GF-D8 (cell line): Measurements from ENCODE around the gene PPFIA4.
"Not testable (repeated sequence)": the region's sequence is repeated elsewhere in the genome, so short reads cannot be mapped to it uniquely, and the experiment has no call there.

Source experiments
- DNase-seq: peaks from one replicate; lab custom pipeline; 2025; lab: John Stamatoyannopoulos, UW

The PPFIA4 gene

DNA sequence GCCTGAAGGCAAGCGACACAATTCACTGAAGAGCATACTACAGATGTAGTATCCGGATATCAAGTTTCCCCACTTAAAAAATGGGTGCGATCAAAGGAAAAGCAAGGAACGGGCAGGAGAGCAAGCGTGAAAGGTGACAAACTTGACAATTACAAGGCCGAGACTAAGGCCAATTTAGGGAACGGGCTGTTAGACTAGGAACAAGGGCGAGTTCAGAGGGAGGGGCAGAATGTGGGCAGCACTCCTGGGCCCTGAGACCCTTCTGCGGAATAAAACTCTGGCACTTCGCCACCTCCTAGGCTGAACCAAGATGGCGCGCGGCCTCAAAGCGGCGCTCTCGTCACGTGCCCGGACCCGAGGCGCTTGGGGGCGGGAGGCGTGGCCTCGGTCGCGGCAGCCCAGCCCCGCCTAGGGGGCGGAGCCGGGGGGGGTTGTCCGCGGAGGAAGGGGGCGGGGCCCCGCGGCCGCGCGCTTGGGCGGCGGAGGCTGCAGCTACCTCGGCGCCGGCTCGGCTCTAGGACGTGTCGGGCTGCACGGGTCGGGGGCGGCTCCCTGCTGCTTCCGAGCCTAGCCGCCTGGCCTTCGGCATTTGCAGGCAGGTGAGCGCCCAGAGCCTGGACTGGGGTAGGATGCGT lies at the start of gene PPFIA4:
PPFIA4 (plus strand) TSS at position 461 of the 635 bp plus-strand sequence. CDS start 12,518 bp downstream, outside the sequence.
- DNase-seq = no peak

DNA sequence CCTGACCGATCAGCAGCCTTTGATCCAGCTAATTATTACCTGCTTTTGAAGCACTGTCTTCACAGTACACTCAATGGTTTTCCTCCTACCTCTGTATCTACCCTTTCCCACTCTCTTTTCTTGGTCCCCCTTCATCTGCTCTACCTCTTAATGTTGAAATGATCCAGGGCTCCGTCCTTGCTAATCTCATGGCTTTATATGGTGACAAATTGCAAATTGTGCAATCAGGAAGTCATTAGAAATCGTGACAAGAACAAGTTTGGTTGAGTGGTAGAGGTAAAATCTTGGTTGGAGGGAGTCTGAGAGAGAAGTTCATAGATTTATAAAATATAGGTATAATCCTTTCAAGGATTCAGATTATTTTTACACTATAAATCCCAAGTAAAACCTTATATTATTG lies 49.7 kb upstream of the PPFIA4 start:
- DNase-seq = no peak

DNA sequence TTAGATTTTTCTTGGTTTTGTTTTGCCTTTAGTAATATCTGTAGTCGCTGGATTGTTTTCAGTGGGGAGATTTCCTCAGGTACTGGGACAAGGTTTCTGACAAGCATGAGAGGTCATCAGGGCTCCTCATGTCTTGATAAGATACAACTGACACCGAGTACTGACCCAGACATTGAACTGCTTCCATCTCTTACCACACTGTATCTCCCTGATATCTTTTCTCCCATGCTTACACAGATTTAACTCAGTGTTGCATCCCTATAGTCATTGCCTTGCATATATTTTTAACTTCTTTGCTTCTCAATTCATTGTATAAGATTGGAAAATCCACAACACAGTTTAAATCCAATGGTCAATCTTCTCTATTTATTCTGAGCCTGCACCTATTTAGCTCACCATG lies 46.8 kb upstream of the PPFIA4 start:
- no peak for DNase-seq

DNA sequence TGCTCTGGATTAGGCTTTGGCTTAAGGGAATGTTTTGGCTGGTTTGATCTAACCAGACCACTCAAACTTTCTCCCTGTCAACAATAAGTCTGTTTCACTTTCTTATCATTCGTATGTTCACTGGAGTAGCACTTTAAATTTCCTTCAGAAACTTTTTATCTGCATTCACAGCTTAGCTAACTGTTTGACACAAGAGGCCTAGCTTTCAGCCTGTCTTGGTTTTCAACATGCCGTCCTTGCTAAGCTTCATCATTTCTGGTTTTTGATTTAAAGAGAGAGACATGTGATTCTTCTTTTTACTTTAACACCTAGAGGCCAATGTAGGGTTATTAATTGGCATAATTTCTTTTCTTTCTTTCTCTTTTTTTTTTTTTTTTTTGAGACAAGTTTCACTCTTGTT lies 44.4 kb upstream of the PPFIA4 start:
- no peak for DNase-seq

DNA sequence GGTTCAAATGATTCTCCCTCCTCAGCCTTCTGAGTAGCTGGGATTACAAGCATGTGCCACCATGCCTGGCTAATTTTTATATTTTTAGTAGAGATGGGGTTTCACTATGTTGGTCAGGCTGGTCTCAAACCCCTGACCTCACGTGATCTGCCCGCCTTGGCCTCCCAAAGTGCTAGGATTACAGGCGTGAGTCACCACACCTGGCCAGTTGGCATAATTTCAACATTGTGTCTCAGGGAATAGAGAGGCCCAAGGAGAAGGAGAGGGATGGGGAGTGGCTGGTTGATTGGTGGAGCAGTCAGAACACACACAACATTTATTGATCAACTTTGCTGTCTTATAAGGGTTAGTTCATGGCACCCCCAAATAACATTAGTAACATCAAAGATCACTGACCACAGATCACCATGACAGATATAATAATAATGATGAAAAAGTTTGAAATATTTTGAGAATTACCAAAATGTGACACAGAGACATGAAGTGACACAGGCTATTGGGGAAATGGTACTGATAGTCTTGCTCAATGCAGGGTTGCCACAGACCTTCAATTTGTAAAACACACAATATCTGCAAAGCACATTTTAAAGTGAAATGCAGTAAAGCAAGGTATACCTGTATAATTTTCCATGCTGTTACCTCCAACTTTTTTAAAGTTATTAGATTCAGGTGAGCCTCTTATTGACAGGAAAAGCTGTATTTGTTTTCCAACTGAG lies 43.4 kb upstream of the PPFIA4 start:
- DNase-seq = no peak

DNA sequence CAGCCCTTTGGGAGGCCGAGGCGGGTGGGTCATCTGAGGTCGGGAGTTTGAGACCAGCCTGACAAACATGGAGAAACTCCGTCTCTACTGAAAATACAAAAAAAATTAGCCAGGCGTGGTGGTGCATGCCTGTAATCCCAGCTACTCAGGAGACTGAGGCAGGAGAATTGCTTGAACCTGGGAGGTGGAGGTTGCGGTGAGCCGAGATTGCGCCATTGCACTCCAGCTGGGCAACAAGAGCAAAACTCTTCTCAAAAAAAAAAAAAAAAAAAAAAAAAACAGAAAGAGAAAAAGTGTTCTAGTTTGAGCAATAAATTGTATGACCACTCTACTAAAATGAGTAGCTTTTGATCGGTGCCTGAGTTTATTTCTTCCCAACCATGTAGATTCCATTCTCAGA lies 40.2 kb upstream of the PPFIA4 start:
- DNase-seq = not testable (repeated sequence)

DNA sequence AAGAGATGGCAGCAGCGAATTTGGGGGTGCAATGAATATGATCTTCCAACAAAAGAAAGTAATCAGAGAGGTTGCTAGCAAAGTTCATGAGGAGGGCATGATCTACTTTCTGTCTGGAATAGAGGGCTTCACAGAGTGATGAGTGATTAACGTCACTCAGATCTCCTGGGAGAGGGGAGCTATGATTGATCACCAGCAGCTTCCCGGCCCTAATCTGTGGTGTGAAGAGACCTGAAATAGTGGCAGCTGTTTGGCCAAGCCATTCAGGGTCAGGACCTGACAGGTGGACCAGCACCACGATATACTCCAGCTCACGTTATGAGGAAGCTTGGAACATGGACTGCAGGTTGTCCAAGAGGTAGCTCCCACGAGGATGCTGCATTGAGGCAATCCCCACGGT lies 39.0 kb upstream of the PPFIA4 start:
- DNase-seq = no peak

DNA sequence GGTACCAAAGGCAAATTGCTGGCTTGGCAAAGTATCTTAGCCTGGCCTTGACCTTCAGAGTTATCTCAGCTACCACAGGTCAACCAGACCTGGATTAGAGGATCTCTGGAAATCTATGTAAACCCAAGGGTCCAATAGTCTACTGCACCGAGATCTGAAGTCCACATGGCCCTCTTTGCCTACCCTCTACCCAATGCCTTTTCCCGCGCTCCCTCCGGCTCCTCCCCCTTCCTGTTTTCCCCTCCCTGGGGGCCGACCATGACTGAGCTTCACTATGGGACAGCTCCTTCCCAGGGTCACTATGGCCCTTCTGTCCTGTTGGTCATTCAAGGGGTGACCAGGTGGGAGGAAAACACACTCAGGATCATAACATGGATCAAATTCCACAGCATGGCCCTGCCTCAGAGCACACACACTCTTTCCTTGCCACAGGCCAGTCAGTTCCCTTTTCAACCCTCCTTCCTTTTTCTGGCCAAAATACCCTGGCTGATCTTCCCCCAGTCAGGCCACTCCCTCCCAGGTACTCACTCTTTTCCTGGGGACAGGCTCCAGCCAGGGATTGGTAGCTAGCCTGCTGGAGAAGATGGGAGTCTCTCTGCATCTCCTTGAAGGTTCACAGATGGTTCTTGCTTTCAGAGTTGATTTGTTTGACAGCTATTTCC lies 38.2 kb upstream of the PPFIA4 start:
- no peak for DNase-seq

DNA sequence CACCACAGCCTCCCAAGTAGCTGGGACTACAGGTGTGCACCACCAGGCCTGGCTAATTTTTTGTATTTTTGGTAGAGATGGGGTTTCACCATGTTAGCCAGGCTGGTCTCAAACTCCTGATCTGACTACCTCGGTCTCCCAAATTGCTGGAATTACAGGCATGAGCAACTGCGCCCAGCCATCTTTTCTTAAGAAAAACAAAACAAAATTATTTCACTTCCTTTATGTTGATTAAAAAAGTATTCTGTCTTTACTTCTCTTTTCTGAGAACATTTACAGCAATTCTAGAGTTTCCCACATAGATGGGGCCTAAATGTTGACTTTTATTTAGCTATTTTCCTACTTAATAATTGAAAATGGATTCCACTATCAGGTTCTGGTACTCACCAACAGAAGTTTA lies 36.4 kb upstream of the PPFIA4 start:
- no peak for DNase-seq

DNA sequence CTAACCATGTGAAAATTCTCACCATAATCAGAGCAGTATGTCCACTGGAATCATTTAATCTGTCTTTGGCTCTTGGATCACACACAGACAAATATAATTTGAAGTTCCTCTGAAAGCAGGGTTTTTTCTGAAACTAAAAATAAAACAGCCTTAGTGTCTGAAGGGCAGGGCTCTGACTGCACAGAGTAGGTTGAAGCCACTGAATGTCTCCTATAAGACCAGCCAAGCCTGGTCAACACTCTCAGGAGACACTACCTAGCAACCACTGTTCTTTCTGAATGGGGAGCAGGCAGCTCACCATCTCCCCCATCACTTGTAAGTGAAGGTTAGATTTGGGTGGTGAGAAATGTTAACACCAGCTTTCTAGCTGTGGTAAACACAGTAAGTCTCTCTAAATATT lies 35.2 kb upstream of the PPFIA4 start:
- DNase-seq = no peak

DNA sequence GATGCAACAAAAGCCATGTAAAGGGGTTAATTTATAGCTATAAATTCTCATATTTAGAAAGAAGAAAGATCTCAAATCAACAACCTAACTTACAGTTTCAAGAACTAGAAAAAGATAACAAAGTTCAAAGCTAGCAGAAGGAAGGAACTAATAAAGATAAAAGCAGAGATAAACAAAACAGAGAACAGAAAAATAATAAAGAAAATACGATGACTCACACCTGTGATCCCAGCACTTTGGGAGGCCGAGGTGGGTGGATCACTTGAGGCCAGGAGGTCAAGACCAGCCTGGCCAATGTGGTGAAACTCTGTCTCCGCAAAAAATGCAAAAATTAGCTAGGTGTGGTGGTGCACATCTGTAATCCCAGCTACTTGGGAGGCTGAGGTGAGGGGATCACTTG lies 31.5 kb upstream of the PPFIA4 start:
- DNase-seq = no peak

DNA sequence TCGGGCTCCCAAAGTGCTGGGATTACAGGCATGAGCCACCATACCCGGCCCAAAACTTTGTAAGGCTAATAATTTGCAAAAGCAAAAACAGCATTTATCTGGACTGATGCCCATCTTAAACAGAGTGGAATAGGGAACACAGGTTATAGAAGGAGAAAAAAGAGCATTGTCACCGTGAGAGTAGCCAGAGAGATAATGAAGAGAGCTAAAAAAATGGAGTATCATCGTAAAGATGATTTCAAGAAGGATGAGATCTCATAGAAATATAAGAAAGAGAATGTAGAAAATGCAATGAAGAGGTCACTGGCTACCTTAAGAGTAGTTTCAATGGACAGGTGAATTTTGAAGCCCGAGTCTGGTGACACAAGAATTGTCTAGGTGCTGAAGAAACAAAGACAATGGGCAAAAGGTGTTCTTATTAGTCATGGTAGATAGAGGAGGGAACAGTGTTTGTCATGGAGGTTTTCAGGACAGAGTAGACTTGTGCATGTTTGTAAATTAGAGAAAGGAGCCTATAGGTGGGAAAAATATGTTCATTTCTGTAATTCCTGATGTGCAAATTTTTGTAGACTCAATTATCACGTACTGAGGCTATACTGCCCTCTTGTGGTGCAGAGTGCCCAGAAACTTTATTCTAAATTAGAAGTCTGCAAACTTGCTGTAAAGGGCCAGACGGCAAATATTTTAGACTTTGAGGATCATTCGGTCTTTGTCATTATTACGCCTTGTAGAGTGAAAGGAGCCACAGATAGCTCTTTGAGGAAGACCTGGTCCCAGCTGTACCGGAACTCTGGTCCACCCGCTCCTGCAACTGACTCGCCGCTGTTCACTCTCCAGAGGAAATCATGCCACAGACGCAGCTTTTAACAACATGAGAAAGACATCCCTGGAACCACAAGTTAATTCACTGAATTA lies 27.2 kb upstream of the PPFIA4 start:
- no peak for DNase-seq

DNA sequence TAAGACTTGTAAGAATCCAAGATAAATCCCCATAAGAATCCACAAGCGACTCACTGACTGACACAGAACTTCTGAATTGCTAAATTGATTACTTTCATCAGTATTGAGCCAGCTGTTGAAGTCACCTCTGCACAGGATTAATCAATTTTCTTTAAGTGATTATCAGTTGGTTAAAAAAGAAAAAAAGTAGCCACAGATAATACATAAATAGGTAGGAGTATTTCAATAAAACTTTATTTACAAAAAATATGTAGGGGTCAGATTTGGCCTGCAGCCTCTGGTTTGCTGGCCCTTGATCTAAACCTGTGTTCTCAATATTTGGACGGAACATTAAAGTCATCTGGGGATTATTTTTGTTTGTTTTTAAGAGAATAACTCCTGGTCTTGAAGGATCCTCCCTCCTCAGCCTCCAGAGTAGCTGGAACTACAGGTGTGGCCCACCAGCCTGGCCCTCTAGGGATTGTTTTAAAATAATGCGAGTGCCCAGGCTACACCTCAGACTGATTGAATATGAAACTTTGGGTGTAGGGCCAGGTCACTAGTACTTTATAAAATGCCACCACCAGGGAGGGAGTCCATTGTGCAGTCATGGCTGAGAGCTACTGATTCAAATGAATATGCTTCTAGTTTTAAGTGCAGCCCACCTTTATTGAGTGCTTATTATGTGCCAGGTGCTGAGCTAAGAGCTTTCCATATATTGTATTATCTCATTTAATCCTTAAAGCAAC lies 25.9 kb upstream of the PPFIA4 start:
- no peak for DNase-seq

DNA sequence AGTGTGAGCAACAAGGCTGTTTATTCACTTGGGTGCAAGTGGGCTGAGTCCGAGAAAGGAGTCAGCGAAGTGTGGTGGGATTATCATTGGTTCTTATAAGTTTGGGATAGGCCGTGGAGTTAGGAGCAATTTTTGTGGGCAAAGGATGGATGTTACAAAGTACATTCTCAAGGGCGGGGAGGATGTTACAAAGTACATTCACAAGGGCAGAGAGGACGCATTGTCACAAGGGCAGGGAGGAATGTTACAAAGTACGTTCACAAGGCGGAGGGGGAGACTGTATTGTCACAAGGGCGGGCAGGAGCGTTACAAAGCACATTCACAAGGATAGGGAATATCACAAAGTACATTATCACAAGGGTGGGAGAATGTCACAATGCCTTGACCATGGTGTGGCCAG lies 24.3 kb upstream of the PPFIA4 start:
- no peak for DNase-seq

DNA sequence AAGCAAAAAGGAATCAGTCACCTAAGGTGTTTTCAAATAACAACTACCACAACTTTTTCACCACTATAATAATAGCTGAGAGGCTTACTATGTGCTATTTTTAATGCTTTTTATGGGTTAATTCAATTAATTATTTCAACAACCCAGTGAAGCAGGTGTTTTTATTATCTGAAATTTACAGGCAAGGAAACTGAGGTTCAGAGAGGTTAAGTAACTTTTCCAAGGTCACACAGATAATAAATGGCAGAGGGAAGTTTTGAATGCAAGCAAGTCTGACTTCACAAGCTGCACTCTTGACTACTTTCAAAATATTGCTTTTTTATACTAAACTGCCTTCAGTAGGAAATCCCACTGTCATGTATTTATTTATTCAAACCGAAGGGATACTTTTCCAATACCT lies 23.3 kb upstream of the PPFIA4 start:
- DNase-seq = no peak

DNA sequence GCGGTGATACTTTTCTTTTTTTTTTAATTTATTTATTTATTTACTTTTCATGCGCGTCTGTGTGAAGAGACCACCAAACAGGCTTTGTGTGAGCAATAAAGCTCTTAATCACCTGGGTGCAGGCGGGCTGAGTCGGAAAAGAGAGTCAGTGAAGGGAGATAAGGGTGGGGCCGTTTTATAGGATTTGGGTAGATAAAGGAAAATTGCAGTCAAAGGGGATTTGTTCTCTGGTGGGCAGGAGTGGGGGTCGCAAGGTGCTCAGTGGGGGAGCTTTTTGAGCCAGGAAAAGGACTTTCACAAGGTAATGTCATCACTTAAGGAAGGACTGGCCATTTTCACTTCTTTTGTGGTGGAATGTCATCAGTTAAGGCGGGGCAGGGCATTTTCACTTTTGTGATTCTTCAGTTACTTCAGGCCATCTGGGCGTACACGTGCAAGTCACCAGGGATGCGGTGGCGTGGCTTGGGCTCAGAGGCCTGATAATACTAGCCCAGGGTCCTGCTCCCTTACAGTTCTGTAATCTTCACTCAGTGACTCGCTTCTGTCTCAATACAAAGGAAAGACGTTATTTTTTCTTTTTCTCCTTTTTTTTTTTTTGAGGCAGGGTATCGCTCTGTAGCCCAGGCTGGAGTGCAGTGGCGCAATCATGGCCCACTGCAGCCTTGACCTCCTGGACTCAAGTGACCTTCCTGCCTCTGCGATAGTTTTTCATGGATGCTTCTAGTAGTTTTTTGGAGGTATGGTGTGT lies 20.7 kb upstream of the PPFIA4 start:
- not testable (repeated sequence) for DNase-seq

DNA sequence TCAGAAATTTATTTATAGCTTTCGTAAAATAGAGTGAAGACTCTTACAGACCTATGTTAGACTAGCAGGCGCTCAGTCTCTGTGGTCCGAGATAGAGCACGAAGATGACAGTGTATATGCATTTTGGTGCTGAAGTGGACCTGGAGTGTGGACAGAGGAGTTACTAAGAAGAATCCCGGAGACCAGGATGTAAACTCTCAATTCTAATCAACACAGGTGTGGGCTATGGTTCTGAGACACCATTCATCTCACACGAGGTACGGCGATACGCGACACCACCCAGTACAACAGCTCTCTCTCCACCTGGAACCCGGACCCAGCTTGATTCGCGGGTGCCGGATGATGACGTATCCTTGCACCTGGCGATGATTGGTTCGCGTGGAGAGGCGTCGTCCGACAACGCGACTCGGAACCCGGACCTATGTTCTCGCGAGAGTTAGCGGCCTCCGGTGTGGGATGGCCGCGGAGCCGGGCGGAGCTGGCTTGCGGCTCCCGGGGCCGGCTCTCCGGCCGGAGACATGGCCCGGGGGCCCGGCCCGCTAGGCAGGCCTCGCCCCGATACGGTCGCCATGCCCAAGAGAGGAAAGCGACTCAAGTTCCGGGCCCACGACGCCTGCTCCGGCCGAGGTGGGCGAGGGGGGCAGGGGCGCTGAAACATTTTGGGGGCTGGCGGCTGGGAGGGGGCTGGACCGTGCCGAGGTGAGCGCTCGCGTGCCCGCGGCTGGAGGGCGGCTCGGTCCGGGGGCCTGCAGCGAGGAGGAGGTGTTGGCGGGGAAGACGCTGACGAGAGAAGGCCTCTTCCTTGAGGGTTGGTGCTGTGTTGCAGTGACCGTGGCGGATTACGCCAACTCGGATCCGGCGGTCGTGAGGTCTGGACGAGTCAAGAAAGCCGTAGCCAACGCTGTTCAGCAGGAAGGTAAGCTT lies 19.1 kb upstream of the PPFIA4 start, which contains the start of gene TMEM183A:
TMEM183A (plus strand) TSS at position 427 of the 924 bp plus-strand sequence; CDS start at position 519, 92 bp downstream.
- DNase-seq = peak; percentile 84

DNA sequence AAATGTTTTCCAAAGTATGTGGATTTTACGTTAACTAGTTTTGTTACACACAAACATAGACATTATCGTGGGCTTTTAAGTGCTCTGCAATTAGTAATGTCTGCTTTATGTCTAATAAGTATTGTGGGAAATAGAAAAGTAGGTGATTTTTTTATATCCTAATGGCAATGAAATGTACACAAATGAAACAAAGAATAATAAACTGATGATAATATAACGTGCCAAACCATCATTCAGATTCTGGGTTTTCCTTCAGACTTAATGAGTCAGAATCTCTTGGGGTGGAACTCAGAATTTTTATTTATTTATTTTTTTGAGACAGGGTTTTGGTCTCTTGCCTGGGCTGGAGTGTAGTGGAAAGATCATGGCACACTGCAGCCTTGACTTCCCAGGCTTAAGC lies 17.1 kb upstream of the PPFIA4 start:
- no peak for DNase-seq

DNA sequence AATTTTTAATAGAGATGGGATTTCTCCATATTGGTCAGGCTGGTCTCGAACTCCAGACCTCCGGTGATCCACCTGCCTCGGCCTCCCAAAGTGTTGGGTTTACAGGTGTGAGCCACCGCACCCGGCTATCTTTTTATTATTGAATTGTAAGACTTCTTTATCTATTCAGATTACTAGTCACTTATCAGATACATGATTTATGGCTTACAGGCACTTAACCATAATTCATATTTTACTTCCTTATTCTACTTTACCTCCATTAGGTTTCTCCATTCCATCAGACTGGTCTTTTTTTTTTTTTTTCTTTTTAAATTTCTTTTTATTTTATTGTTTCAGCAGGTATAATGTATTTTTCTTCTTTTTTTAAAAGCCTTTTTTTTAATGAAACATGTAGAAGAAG lies 14.7 kb upstream of the PPFIA4 start:
- no peak for DNase-seq

DNA sequence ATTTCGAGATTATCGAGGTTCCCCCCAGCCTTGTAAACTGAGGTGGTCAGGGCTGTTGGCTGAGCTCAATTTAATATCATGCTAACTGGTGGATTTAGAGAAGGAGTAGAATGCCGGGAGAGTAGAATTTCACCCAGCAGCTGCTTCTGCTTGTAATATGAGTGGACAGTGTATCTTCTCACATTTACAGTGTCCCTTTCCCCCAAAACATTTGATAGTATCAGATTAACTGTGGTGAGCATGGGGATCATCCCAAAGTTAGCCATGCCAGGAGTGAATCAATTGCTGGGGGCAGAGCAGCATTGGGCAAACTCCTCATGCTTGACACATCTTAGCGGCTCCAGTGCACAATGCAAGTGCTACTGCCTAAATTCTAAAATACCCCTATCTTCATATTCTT lies 9.2 kb upstream of the PPFIA4 start:
- no peak for DNase-seq
